Fibroblast of skin of back (primary cell): ENCODE results near the gene MICAL3.

Source experiments
- DNase-seq: peaks from one replicate; pipeline ENCODE4 v3.0.0-alpha.2; 2013

MICAL3 gene

DNA sequence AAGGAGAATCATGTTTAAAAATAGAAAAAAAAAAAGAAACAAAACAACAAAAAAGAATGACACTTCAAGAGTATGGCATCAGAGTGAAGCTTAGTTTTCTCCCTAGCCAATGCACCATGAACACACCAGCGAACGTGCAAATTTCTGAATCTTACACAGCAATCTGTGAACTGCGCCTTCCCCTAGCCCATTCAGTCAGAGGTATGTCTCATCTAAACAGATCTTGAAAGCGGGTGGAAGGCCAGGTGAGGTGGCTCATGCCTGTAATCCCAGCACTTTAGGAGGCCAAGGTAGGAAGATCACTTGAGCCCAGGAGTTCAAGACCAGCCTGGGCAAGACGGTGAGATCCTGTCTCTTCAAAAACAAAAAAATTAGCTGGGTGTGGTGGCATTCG, 113.1 kb downstream of the MICAL3 start:
- no peak for DNase-seq

- peak; percentile 90 for DNase-seq
Measured at GRCh38 chr22:17910561-17911311, 113.6 kb downstream of the MICAL3 start.

DNA sequence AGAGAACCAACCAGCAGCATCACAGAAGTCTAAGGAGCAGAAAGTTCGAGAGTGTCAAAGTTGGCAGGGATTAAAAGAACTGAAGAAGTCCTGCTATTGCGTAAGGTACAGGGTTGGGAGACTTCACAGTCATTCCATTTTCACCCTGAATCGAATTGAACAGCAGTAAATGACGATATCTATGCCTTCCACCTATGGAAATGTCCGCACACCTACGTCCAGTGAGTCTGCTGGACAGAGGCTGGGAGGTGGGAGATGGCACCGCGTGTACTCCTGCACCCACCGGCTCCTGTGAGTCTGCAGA, 116.7 kb downstream of the MICAL3 start:
- DNase-seq, result no peak

DNA sequence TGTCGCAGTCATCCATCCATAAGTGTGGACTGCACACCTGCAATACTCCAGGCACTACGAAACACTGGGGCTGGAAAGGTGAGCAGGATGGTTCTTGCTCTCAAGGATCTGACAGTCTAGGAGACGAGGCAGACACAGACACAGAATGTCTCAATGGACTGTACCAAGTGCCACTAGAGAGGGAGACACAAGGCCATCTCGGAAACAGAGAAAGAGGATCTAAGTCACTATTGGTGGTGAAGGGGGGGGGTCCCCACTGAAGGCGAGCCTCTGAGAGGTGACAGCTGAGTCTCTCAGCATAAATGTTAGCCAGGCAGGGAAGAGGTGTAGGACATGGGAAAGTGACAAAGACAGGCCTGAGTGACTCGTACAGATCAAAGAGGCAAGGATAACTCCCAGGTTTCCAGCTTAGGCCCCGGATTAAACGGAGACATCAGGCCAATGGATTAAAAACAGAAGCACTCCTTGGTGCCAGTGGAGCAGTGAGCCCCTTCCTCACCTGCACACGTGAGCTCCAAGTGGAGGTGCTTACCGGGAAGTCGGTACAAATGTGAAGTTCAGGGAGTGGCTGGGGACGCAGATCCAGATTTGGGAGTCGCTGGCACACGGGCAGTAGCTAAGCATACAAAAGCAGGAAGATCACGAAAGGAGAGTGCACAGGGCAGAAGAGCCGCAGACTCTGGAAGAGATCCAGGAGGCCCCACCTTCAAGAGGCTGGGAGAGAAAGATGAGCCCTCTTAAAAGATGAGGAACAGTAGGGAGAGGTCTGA, 117.2 kb downstream of the MICAL3 start:
- no peak for DNase-seq

- DNase-seq, result no peak
Measured at GRCh38 chr22:17905445-17905844, 118.9 kb downstream of the MICAL3 start.

- no peak for DNase-seq
Measured at GRCh38 chr22:17903564-17904295, 120.6 kb downstream of the MICAL3 start.

GRCh38 chr22:17902960-17903359, 121.4 kb downstream of the MICAL3 start:
- no peak for DNase-seq

DNA sequence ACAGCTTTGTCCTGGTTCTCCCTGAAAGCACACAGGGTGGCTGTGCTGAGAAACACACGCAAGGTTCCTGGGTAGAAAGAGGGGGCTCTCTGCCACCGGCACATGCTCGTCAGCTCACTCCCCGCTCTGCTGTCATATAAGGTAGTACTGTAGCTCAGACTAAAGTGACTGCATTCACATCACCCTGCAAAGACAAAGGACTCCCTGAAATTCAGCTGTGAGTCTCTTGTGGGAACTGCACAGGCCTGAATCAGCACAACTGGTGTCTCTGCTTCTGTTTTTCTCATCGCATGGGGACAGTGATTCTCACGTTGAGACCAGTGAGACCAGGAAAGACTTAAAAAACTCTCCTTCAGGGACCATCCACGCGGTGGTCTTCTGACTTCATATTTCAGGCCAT, 126.0 kb downstream of the MICAL3 start:
- DNase-seq, result no peak

GRCh38 chr22:17897858-17898257, 126.5 kb downstream of the MICAL3 start:
- DNase-seq, result no peak

- DNase-seq, result no peak
Measured at GRCh38 chr22:17897426-17897825, 126.9 kb downstream of the MICAL3 start.

DNA sequence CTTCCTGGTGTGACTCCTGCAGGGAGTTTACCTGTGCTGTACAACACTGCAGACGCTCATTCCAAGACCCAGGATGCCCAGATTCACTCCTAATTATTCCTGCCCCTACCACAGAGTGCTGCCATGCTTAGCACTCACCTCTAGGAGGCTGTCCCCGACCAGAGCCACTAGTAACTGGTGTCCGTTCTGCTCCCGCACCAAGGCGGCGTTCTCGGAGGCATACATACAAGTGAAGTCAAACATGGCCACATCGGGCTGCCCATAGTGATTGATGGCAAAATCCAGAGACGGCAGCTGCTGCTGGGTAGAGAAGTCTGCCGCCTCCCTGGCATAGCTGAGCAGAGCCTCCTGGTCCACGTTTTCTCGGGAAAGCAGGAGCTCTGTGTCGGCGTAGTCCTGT, 127.8 kb downstream of the MICAL3 start:
- peak; percentile 11 for DNase-seq

GRCh38 chr22:17893900-17894535, 130.3 kb downstream of the MICAL3 start:
- DNase-seq, result no peak

DNA sequence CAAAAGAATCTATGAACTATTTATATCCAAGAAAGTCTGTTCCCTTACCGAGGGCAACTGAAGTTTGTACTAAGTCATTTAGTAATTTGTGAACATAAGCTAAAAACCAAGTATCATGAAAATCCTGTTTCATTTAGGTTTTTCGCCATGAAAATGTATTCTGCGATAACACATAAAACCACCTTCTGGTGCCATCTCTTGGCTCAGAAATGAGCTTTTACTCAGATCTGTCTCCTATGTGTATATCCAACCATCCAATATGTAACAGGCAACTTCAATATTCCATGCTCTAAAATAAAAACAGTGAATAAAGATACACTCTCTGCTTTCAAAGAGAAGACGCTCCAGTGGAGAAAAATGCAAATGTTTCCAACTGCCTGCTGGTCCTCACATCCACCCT, 132.0 kb downstream of the MICAL3 start:
- DNase-seq, result no peak

- no peak for DNase-seq
Measured at GRCh38 chr22:17891481-17892167, 132.7 kb downstream of the MICAL3 start.

DNA sequence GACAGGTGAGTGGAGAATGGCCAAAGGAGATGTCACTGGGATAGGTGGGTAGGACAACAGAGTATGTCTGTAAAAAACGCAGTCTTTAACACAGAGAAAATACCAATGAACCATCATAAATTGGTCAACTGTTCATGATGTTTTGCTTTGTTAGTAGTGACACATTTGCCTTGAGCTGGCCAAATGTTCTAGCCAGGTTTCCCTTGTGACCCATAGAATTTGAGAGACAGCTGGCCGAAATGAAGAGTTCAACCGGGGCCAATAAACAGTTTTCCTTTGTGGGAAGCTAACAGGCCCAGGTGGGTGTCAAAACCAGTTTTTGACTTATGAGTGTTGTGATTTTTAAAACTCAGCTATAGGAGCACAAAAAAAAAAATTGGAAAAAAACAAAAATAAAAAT, 133.5 kb downstream of the MICAL3 start:
- DNase-seq, result no peak

DNA sequence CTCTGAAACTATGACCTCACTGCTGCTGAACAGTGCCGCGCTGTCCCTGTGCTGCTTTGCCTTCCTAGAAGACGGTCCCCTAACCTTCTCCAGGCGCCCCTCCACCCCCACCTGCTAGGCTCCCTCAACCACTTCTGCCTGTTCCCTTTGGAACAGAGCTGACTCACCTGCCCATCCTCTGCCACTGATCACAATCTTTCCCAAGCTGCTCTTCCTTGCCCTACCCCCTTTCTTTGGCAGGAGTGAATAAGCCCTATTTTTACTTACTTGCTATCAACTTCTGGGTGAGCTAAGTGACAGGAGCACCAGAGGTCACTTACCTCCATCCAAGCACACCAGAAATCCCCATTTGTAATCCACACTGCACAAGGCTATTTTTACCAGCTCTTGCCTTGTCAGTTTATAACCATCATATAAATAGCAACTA, 134.1 kb downstream of the MICAL3 start:
- DNase-seq, result no peak

DNA sequence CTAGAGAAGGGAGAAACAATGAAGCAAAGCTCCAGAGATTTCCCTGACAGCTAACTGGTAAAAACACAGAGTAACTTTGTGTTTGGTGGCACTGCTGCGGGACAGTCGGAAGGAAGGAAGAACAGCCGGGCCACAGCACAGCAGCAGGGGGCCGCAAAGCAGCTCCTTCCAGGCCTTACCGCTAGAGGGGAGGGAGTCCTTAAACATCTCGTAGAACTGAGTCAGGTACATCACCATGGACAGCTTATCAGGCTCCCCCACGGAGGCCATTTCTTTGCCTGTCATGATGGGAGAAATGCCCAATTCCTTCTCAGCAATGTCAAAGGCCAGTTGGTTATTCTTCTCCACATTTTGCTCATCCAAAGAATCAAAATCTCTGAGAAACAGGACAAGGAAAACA, 135.5 kb downstream of the MICAL3 start:
- DNase-seq, result peak; percentile 29

- DNase-seq, result no peak
Measured at GRCh38 chr22:17888439-17888838, 135.9 kb downstream of the MICAL3 start.

GRCh38 chr22:17884893-17885292, 139.5 kb downstream of the MICAL3 start:
- no peak for DNase-seq

GRCh38 chr22:17884084-17884483, 140.3 kb downstream of the MICAL3 start:
- DNase-seq, result no peak

DNA sequence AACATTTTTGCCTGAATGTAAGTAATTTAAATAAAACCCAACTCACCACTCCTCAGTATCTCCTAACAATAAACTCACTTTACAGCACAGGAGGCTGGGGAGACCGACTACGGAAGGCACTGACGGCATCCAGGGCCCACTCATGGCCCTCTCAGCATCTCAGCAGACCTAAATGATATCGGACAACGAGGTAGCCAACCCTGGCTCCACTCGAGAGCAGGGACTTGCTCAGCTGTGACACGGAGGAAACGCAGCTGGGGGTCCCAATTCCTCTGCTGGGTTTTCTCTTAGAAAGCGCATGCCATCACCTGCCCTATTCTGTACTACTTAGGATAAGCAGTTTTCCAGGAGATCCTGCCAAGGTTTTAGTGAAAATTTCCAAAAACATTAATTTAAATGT, 141.0 kb downstream of the MICAL3 start:
- no peak for DNase-seq

DNA sequence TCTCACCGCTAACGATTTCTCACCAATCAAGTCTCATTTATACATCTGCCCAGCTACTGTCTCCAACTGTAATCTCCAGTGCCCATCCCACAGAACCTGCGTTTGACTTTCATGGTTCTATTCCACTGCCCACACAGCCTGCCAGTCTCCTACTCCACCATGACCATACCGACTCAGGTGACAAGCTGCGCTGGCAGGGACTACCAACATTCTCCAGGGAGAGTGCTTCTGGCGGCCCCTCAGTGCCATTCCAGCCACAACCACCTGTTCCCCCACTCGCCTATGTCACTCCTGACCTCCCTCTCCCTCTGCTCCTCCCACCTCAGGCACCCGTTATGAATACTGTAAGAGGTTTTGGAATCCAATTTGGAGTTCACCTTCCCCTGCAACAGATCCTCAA, 141.6 kb downstream of the MICAL3 start:
- no peak for DNase-seq

GRCh38 chr22:17882162-17882561, 142.2 kb downstream of the MICAL3 start:
- DNase-seq, result no peak
